D721Med (cell line): ENCODE results near the gene GTF3C1.
A peak's percentile ranks its signal among the peaks of the same experiment; 100 is the strongest.

Experiments
- DNase-seq: peaks from one replicate; pipeline ENCODE4 v3.0.0; 2011; ENCODE audit warnings: low spot score; ENCODE audit not compliant: insufficient read length
- FAIRE-seq: peaks from 2 replicates; lab custom pipeline; 2011; peaks lifted over from hg19 to GRCh38; lab: Jason Lieb, UNC
- CTCF ChIP-seq: IDR thresholded peaks from 2 replicates; pipeline ENCODE4 v1.5.1; 2012; ENCODE audit warnings: mild to moderate bottlenecking, control low read depth; ENCODE audit not compliant: insufficient read depth; ENCODE audit errors: missing control alignments

The GTF3C1 gene

GRCh38 chr16:27549746-27550581, at the start of gene GTF3C1, which contains the start of gene KATNIP:
Gene GTF3C1 (minus strand): TSS chr16:27549913. CDS start chr16:27549890, 23 bp downstream.
Gene KATNIP (plus strand): TSS chr16:27550144. CDS start chr16:27550171, 27 bp downstream.
- TF ChIP-seq CTCF: no peak
- FAIRE-seq: no peak
- DNase-seq: peak; percentile 98

GRCh38 chr16:27598931-27599565, 49.3 kb upstream of the GTF3C1 start:
- no peak for TF ChIP-seq CTCF
- FAIRE-seq (no peak), DNase-seq (no peak)

- FAIRE-seq: no peak
- no peak for DNase-seq
- TF ChIP-seq CTCF: no peak
Measured at GRCh38 chr16:27598220-27598619, 48.5 kb upstream of the GTF3C1 start.

- no peak for TF ChIP-seq CTCF
- no peak for FAIRE-seq
- DNase-seq: no peak
Measured at GRCh38 chr16:27597361-27597760, 47.6 kb upstream of the GTF3C1 start.

GRCh38 chr16:27596411-27596810, 46.7 kb upstream of the GTF3C1 start:
- no peak for DNase-seq
- FAIRE-seq: no peak
- TF ChIP-seq CTCF: no peak

GRCh38 chr16:27595993-27596392, 46.3 kb upstream of the GTF3C1 start:
- TF ChIP-seq CTCF: no peak
- DNase-seq: no peak
- FAIRE-seq: no peak
